Ovary (tissue), 9 donors: Measurements from ENCODE around the gene ATCAY. TPM values are rescaled to one million over a fixed set of nuclear protein-coding genes. Genes with fewer than 3 reads are reported as not detected.

Source experiments
- DNase-seq, 5 donors: peaks; one replicate each; pipeline ENCODE4 v3.0.0-alpha.2; 2019 to 2020
- H3K27ac ChIP-seq, 2 donors: fragments of 200-600 bp; one replicate each; pipeline versions ENCODE4 v1.5.1 to v1.8.0; 2019 to 2022
- H3K27me3 ChIP-seq: fragments of 200-600 bp; one replicate; pipeline ENCODE4 v1.8.0; 2022
- H3K36me3 ChIP-seq: fragments of 200-600 bp; sonication (generic); one replicate; pipeline ENCODE4 v1.5.1; 2019
- H3K4me1 ChIP-seq: one replicate; pipeline ENCODE4 v1.8.1; 2013; ENCODE audit warnings: mild to moderate bottlenecking, moderate library complexity; ENCODE audit not compliant: insufficient read depth
- H3K4me3 ChIP-seq: fragments of 200-600 bp; sonication (generic); one replicate; pipeline ENCODE4 v1.5.1; 2017
- H3K9me3 ChIP-seq, 2 donors: fragments of 200-600 bp in 1 of 2; sonication (generic) in 1 of 2; one replicate each; pipeline versions ENCODE4 v1.5.1 to v1.8.1; 2013 to 2019; ENCODE audit warnings: mild to moderate bottlenecking in 1 of 2, moderate library complexity in 1 of 2
- CTCF ChIP-seq, 3 donors: fragments of 450-650 bp in 2 of 3; fragments of 200-600 bp in 1 of 3; IDR thresholded peaks; one replicate each; pipeline versions ENCODE4 v1.5.1 to v1.8.0; 2016 to 2022; ENCODE audit warnings: antibody characterized with exemption in 3 of 3, mild to moderate bottlenecking in 1 of 3
- EP300 ChIP-seq: sonication (generic); formaldehyde crosslinking; IDR thresholded peaks from one replicate; pipeline ENCODE4 v1.6.1; 2017; ENCODE audit warnings: antibody characterized with exemption
- POLR2A ChIP-seq: fragments of 450-650 bp; IDR thresholded peaks from one replicate; pipeline ENCODE4 v1.6.1; 2017; ENCODE audit warnings: antibody characterized with exemption, mild to moderate bottlenecking, moderate library complexity
- WGBS, 3 donors: extraction: QIAGEN DNeasy Blood & Tissue Kit in 1 of 3; methylation state at CpG; one replicate each; pipeline versions ENCODE4 v1.1.5 to v1.1.7; 2013 to 2017; 5-methylcytosine and 5-hydroxymethylcytosine counted together
- intact Hi-C, 4 donors: fragments of 100-400 bp; cut with DNase I; formaldehyde crosslinking; loops; one replicate each; pipeline versions ENCODE4 v1.11.0 to v1.15.1; 2022 to 2023
- polyA plus RNA-seq, 2 donors: library from polyadenylated mRNA; stranded (reverse); fragments of 200-250 nt in 1 of 2; fragments of 350-450 nt in 1 of 2; fragmentation: Illumina TruSeq in 1 of 2; extraction: RNeasy Lipid Tissue Mini Kit (QIAGEN cat#74804) in 1 of 2; gene quantifications; one replicate each; pipeline ENCODE4 v1.2.3, GENCODE V29; 2013 to 2014
- total RNA-seq, 7 donors: library from RNA; depleted of rRNA in 2 of 7; stranded (reverse); fragments of >200 nt in 2 of 7; fragmentation: NEBNext Ultra II Directional in 3 of 7; extraction: Animal tissue kit (Norgen Biotek cat#: 25700) in 3 of 7; gene quantifications; one replicate each; pipeline versions ENCODE4 v1.1.0 to v1.2.4, GENCODE V29; 2016 to 2023
- donor health status: DM: no; HTN: no; CAD: no; lungs with moderate emphysema.
- donor health status: DM: no; HTN: no; CAD: no.
- donor health status: Bipolar disorder and iron deficiency.
- donor health status: DM: yes; HTN: yes; CAD: no.
- donor health status: DM: no; HTN: no; CAD: no.
- donor health status: DM: yes; HTN: yes; CAD: no.

ATCAY gene
- total and polyA plus RNA-seq, 9 donors = 0.31 TPM; not detected in 8

GRCh38 chr19:3969435-3970312, 89.2 kb downstream of the ATCAY start:
- H3K9me3 ChIP-seq = no peaks in the 10 kb centered on the region
- DNase-seq = peak in 4 of 5 donors; percentile 40 to 55 (median 43)
- peak overlapping the region; percentile 99 for H3K4me3 ChIP-seq
- intact Hi-C loops = no loop called here
- TF ChIP-seq EP300 = no peak
- TF ChIP-seq POLR2A = no peak
- TF ChIP-seq CTCF (IDR thresholded peaks at IDR 0.05) = no peak
- no peaks in the 10 kb centered on the region for H3K36me3 ChIP-seq
- H3K27me3 ChIP-seq = no peaks in the 10 kb centered on the region
- 7 to 11% (median 9%) methylated on average over 23 of the region's 23 CpGs for WGBS, 3 donors
- H3K27ac ChIP-seq = peak overlapping the region; percentile 78 to 84
- H3K4me1 ChIP-seq = peaks cover 11% of the 10 kb centered on the region

GRCh38 chr19:3970313-3970807, 89.9 kb downstream of the ATCAY start:
- intact Hi-C loops = no loop called here
- peak overlapping the region; percentile 78 to 84 for H3K27ac ChIP-seq
- DNase-seq = no peak
- TF ChIP-seq CTCF (IDR thresholded peaks at IDR 0.05) (no peak), EP300 (no peak), POLR2A (no peak)
- no peaks in the 10 kb centered on the region for H3K27me3 ChIP-seq
- WGBS, 3 donors = 0% methylated on average over 21 to 22 of the region's 22 CpGs
- H3K4me3 ChIP-seq = peak overlapping the region; percentile 99
- H3K36me3 ChIP-seq = no peaks in the 10 kb centered on the region
- H3K4me1 ChIP-seq = peaks cover 11% of the 10 kb centered on the region
- H3K9me3 ChIP-seq = no peaks in the 10 kb centered on the region

GRCh38 chr19:3970808-3971598, 90.5 kb downstream of the ATCAY start, which contains the start of gene DAPK3:
DAPK3 (minus strand) TSS chr19:3971099; CDS start chr19:3969735, 1,364 bp downstream.
- intact Hi-C loops = no loop called here
- H3K9me3 ChIP-seq = no peaks in the 10 kb centered on the region
- peak; percentile 97 to 99 (median 98) for DNase-seq
- peaks cover 10% of the 10 kb centered on the region for H3K4me1 ChIP-seq
- WGBS, 3 donors = 0 to 1% (median 1%) methylated on average over 62 to 73 of the region's 73 CpGs
- no peaks in the 10 kb centered on the region for H3K27me3 ChIP-seq
- peak within 1 kb of the TSS; percentile 78 to 84 for H3K27ac ChIP-seq
- H3K36me3 ChIP-seq = no peaks in the 10 kb centered on the region
- peak within 1 kb of the TSS; percentile 99 for H3K4me3 ChIP-seq
- no peak for TF ChIP-seq EP300
- peak; percentile 96 for TF ChIP-seq POLR2A
- TF ChIP-seq CTCF (IDR thresholded peaks at IDR 0.05) = peak in 2 of 3 donors; percentile 26 to 53

- intact Hi-C loops = no loop called here
- WGBS, 3 donors = 68 to 78% (median 74%) methylated on average over 8 of the region's 8 CpGs
- no peaks in the 10 kb centered on the region for H3K4me1 ChIP-seq
- no peak overlapping the region for H3K27ac ChIP-seq
- H3K9me3 ChIP-seq = no peaks in the 10 kb centered on the region
- H3K27me3 ChIP-seq = no peaks in the 10 kb centered on the region
- no peak overlapping the region for H3K4me3 ChIP-seq
- DNase-seq = peak in 2 of 5 donors; percentile 24 to 36
- no peak for TF ChIP-seq POLR2A
- no peak for TF ChIP-seq CTCF (IDR thresholded peaks at IDR 0.05)
- no peak for TF ChIP-seq EP300
- no peaks in the 10 kb centered on the region for H3K36me3 ChIP-seq
Measured at GRCh38 chr19:3975144-3975543, 94.7 kb downstream of the ATCAY start.
